SHP77 treated with DMSO at 0.1 percent for 48 hours (cell line): ENCODE results near the gene USP15.

Source experiments
- DNase-seq: peaks from one replicate; lab custom pipeline; 2025; lab: John Stamatoyannopoulos, UW

The USP15 gene

GRCh38 chr12:62259993-62260732 lies at the start of gene USP15:
Gene USP15, plus strand, starts transcription at chr12:62260404. Its CDS starts 11 bp downstream, at chr12:62260415.
- peak; percentile 88 for DNase-seq

- DNase-seq: no peak
Measured at GRCh38 chr12:62210422-62210821, 49.8 kb upstream of the USP15 start.

- DNase-seq: no peak
Measured at GRCh38 chr12:62211510-62211909, 48.7 kb upstream of the USP15 start.

GRCh38 chr12:62214846-62215245 lies 45.4 kb upstream of the USP15 start:
- DNase-seq: no peak

GRCh38 chr12:62215506-62215905 lies 44.7 kb upstream of the USP15 start:
- DNase-seq: no peak

- no peak for DNase-seq
Measured at GRCh38 chr12:62217466-62218194, 42.6 kb upstream of the USP15 start.

- no peak for DNase-seq
Measured at GRCh38 chr12:62221107-62221506, 39.1 kb upstream of the USP15 start.

- DNase-seq: no peak
Measured at GRCh38 chr12:62224601-62225000, 35.6 kb upstream of the USP15 start.

GRCh38 chr12:62227091-62227490 lies 33.1 kb upstream of the USP15 start:
- DNase-seq: no peak

GRCh38 chr12:62230652-62231051 lies 29.6 kb upstream of the USP15 start:
- DNase-seq: no peak

GRCh38 chr12:62232143-62232729 lies 28.0 kb upstream of the USP15 start:
- no peak for DNase-seq

GRCh38 chr12:62233805-62234204 lies 26.4 kb upstream of the USP15 start:
- DNase-seq: no peak

GRCh38 chr12:62239571-62239970 lies 20.6 kb upstream of the USP15 start:
- DNase-seq: no peak

- DNase-seq: no peak
Measured at GRCh38 chr12:62247281-62248045, 12.7 kb upstream of the USP15 start.

- no peak for DNase-seq
Measured at GRCh38 chr12:62248873-62249272, 11.3 kb upstream of the USP15 start.

GRCh38 chr12:62249419-62249818 lies 10.8 kb upstream of the USP15 start:
- DNase-seq: no peak

- no peak for DNase-seq
Measured at GRCh38 chr12:62250671-62251608, 9.3 kb upstream of the USP15 start.

GRCh38 chr12:62251609-62251958 lies 8.6 kb upstream of the USP15 start:
- DNase-seq: no peak

GRCh38 chr12:62252576-62252975 lies 7.6 kb upstream of the USP15 start:
- no peak for DNase-seq

- DNase-seq: no peak
Measured at GRCh38 chr12:62254967-62255366, 5.2 kb upstream of the USP15 start.

- DNase-seq: no peak
Measured at GRCh38 chr12:62256408-62257096, 3.7 kb upstream of the USP15 start.
